Upper lobe of left lung (tissue), 4 donors: ENCODE data around the gene SLC66A2.

Experiments used
- CTCF ChIP-seq, 6 experiments: fragments of 450-650 bp in 4 of 6; fragments of 200-600 bp in 2 of 6; sonication (generic) in 2 of 6; IDR thresholded peaks; one replicate each; pipeline ENCODE4 v1.5.1; 2016 to 2019; ENCODE audit warnings: antibody characterized with exemption in 6 of 6
- EP300 ChIP-seq, 4 donors: sonication (generic); formaldehyde crosslinking; IDR thresholded peaks; one replicate each; pipeline ENCODE4 v1.5.1; 2017; ENCODE audit warnings: antibody characterized with exemption in 4 of 4, control low read depth in 2 of 4
- POLR2A ChIP-seq, 4 donors: fragments of 450-650 bp; IDR thresholded peaks; one replicate each; pipeline ENCODE4 v1.5.1; 2016 to 2017; ENCODE audit warnings: antibody characterized with exemption in 4 of 4, mild to moderate bottlenecking in 2 of 4
- POLR2AphosphoS5 ChIP-seq, 2 donors: sonication (generic); formaldehyde crosslinking; IDR thresholded peaks; one replicate each; pipeline ENCODE4 v1.5.1; 2017; ENCODE audit warnings: antibody characterized with exemption in 2 of 2

GRCh38 chr18:79873449-79874110 is 77.9 kb downstream of the SLC66A2 start:
- no peak for TF ChIP-seq POLR2A (IDR thresholded peaks at IDR 0.05)
- TF ChIP-seq CTCF (IDR thresholded peaks at IDR 0.05) = no peak
- no peak for TF ChIP-seq EP300 (IDR thresholded peaks at IDR 0.05)
- TF ChIP-seq POLR2AphosphoS5 (IDR thresholded peaks at IDR 0.05) = no peak
